NCI-H2227 (cell line): ENCODE measurements around the gene GSTO2.

Source experiments
- DNase-seq: peaks from one replicate; lab custom pipeline; 2025; ENCODE audit not compliant: unreplicated experiment; lab: John Stamatoyannopoulos, UW

GSTO2 gene

GRCh38 chr10:104279550-104280259, 10.7 kb downstream of the GSTO2 start:
- no peak for DNase-seq

DNA sequence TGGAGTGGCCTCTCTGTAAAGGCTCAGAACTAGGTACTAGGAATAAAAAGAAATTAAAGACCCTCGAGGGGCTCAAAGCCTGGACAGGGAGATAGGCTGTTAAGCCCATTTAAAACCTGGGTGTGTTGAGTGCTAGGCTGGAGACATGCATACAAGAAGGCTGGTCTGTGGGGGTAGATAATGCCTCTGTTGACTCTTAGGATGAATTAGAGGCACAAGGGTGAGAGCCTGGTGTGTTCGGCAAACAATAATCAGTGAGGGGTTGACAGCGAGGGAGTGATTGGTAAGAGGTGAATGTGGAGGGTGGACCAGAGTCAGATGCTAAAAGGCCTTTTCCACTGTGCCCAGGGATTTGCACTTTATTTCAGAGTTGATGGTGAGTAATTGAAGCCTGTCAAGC, 12.7 kb downstream of the GSTO2 start:
- peak; percentile 36 for DNase-seq

GRCh38 chr10:104284846-104285245, 15.9 kb downstream of the GSTO2 start:
- DNase-seq = no peak

DNA sequence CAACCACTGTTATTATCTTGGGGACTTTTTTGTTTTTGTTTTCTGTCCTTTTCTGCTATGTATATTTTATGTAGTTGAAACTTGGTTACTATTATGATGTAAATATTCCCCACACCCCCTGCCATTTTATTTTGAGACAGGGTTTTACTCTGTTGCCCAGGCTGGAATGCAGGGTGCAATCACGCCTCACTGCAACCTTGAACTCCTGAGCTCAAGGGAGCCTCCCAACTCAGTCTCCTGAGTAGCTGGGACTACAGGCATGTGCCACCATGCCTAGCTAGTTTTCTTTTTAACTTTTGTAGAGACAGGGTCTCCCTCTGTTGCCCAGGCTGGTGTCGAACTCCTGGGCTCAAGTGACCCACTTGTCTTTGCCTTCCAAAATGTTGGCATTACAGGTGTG, 18.0 kb downstream of the GSTO2 start:
- no peak for DNase-seq

DNA sequence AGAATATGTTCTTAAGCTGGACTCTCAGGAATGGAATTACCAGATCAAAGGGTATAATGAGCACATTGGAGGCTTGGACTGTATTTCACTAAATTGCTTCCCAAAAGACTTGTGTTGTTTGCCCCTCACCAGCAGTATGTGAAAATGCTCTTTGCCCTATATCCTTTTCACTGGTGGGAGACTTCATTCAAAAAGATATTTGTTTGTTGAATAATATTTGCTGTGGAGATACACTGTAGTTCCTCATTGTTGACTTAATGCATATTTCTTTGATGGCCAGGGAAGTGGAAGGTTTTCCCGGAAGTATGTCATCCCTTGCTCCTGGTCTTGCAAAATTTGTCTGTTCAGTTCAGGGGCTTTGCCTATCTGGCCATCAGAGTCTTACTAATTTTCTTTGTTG, 19.4 kb downstream of the GSTO2 start:
- no peak for DNase-seq

GRCh38 chr10:104291439-104291951, 22.5 kb downstream of the GSTO2 start:
- peak; percentile 90 for DNase-seq

DNA sequence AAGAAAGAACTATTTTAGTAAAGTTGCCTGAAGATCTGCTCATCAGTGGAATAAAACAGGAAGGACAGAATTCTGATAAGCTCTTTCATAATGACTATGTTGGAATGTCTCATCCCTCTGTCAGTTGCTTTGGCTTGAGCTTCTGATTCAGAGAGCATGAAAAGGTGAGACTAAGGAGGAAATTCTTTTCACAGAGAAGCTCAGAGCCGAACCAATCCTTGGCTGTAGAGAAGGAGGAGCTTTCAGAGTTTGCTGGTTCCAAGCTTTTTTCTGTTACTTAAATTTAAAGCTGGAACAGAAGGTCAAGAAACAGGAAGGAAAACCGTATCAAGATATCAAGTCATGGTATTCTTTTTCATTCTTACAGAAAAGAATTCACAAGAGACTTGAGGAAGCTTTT, 24.0 kb downstream of the GSTO2 start:
- DNase-seq = no peak

DNA sequence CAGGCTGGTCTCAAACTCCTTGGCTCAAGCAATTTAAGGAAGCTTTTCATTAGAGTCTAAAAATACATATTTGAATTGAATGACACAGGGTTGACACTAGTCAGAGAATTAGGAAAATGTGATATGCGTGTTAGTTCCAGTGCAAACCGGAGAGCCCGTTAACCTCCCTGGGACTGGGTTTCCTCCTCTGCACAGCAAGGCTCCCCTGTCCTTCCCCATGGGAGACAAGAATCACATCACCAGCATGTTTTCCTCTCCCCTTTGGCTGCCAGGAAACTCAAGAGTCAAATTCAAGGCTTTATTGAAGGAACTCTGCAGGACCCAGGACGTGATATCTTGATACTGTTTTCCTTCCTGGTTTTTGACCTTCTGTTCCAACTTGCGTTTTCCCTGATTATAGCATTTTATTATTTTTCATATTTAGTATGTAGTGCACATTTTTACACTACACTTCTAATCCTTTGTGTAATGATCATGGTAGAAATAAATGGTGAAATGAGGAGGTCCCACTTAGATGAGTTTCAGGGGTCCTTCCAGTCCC, 24.9 kb downstream of the GSTO2 start:
- no peak for DNase-seq

GRCh38 chr10:104296687-104297436, 27.9 kb downstream of the GSTO2 start:
- no peak for DNase-seq

DNA sequence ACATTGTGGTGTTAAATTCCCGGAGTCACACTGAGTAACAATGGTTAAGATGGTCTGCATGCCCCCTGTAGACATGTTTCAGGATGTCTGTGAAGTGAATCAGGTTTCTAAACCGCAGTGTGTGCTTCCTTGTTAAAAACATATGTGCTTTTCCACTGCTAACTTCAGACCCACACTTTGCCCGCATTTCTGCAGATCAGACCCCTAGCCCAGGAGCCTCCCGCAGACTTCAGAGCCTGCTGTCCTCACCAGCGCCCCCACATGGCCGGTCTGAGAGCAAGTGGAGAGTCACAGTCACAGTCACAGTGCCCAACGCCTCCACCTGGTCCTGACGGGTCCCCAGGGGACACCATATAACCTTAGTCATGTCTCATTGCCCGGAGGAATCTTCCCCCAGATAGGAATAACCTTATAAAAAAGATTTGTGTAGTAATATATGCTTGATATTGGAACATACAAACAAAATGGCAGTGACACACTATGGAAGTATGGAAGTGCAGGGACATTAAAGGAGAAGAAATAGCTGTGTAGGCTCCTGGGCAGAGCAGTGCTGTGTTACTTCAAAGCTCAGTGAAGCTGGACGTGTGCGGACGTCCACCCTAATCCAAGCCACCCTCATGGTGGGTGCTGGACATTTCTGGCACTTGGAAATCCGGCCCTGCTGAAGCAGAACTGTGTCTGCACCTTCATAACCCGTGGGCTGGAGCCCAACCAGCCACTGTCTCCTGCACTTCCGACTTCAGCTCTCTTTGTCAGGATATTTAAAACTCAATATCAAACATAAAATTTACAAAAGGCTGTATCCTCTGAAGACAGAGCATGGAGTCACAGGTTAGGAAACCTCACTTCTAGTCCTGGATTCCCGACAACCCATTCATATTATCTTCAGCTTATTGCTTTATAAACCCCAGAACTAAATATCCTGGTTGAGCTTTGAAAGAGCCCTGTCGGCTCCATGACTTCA, 29.0 kb downstream of the GSTO2 start:
- DNase-seq = peak; percentile 3

- DNase-seq = no peak
Measured at GRCh38 chr10:104299031-104299904, 30.3 kb downstream of the GSTO2 start.

DNA sequence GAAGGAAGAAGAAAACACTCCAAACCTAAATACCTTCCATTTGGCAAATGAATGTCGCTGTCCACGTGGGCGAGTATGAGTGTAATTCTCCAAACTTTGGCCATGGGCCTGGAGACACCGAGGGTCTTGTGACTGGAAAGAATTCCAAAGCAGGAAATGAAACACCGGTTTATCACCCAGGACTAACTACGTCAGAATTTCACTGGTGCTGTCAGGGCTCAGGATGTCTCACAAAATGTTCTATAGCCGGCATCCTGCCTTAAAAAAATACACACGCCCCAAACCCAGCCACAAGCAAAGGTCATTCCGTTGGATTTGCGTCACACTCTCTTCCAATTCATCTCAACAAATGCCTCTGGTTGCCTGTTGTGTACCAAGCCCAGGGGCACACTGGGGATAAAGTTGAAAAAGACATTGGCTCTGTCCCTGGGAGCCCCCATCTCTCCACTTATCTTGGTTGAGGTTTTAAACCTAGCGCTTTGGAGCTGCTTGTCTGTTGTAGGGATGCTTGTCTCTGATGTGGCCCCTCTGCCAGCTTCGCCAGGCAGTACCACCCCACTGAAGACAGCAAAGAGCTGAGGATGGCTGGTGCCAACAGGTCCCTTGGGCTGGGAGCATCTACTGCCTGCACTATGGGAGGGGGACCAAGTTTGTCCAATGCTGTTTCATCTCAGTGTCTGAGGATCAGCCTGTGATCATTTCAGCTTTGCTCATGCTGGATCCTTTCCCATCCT, 31.2 kb downstream of the GSTO2 start:
- no peak for DNase-seq

DNA sequence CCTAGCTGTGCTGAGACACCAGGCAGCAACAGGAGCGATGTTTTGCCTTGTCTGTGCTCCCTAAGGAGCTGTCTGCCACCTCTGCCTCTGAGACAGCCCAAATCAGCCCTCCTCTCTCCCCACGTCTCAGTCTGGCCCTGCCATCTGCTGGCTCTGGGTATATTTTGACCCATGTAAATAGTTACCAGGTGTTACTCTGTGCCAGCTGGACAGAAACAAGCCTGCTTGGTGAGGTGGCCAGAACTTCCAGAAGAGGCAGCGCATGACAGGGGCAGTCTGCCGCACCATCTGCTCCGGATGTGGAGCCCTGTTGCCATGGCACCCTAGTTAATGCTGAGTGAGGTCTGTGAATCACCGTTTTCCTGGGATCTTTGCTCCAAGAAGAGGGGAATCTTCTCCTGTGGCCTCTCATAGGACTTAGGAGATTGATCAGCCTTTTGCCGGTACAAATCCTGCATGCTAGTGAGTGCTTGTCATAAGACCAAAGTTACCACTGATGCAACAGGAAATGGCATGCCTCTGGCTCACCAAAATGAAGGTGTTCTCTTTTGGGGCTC, 31.8 kb downstream of the GSTO2 start:
- DNase-seq = peak; percentile 56

DNA sequence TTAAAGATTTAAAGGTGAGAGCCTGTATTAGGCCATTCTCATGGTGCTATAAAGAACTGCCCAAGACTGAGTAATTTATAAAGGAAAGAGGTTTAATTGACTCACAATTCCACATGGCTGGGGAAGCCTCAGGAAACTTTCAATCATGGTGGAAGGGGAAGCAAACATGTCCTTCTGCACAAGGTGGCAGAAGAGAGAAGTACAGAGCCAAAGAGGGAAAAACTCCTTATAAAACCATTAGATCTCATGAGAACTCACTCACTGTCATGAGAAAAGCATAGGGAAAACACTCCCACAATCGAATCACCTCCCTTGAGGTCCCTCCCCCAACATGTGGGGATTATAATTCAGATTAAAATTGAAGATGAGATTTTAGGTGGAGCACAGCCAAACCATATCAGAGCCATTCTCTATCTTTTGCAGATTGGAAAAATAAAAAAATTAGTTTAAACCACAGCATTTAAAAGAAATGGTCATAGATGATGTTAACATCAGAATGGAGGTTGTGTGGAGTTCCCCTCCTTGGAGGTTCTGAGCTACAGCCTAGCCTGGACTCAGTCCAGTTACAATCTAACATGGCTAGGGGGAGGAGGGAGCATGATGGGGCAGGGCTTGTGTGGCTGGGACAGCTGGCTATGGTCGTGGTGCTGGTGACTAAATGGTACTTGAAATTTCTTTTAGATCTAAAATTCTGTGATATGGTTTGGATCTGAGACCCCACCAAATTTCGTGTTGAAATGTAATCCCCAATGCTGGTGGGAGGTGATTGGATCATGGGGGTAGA, 33.1 kb downstream of the GSTO2 start:
- no peak for DNase-seq

DNA sequence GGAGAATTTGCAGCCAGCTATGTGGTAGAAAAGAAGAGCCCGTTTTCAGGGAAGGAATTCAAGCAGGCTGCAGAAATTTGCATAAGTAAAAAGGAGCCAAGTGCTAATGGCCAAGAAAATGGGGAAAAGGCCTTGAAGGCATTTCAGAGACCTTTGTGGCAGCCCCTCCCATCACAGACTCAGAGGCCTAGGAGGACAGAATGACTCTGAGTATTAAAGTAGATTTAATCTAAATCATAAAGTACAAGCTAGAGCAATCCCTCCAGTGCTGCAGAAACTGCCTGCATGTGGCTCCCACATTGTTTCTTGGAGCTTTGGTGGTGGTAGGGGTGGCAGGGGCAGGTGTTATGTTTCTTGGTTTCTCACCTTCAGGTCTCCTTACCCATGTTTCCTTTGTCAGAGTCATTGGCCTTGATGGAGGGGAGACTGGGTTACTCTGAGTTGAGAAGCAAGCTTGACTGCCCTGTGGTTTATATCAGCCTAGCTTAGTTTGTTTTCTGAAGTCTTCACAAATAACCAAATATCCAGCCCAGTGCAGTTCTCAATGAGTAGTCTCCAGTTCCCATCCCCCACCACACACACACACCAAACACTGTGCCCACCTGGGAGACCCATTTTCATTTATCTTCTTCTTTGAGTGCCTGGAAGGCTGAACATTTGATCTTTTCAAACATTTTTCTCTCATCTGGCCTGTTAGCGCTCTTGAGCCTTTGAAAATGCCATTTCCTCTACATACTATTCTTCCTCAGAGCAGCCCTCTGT, 34.8 kb downstream of the GSTO2 start:
- no peak for DNase-seq

DNA sequence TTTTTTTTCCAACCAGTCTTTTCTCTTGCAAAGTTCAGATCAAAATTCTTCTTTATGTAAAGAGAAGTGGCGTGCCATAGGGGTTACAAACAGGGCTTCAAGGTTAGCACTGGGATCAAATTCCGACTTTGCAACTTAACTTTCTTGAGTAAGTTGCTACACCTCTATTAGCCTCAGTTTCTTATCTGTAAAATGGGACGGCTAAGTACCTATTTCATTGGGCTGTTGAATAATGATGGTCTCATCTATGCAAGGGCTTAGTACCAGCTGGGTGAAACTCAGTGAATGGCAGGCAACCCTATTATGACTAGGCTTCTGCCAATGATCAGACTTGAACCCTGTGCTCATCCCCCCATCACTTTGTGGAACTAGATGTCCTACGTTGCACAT, 35.4 kb downstream of the GSTO2 start:
- no peak for DNase-seq

GRCh38 chr10:104304927-104305326, 35.9 kb downstream of the GSTO2 start:
- DNase-seq = no peak

GRCh38 chr10:104306897-104307296, 37.9 kb downstream of the GSTO2 start:
- DNase-seq = peak; percentile 10
